RWPE1 (cell line): Measurements from ENCODE around the gene OSBPL10.
A peak's percentile ranks its signal among the peaks of the same experiment; 100 is the strongest.

Source experiments
- CTCF ChIA-PET: fragments of 350-600 bp; sonication (Branson Sonifier 250); formaldehyde crosslinking; extraction: SDS; loops from one replicate; lab custom pipeline; 2021; lab: Yijun Ruan, JAX
- POLR2A ChIA-PET: fragments of 400-600 bp; formaldehyde crosslinking; extraction: SDS; loops from one replicate; lab custom pipeline; 2020; ENCODE audit warnings: antibody characterized with exemption; ENCODE audit not compliant: low non-redundant PET; lab: Yijun Ruan, JAX
- DNase-seq: peaks from one replicate; pipeline ENCODE4 v3.0.0; 2012; ENCODE audit warnings: low spot score
- H3K27ac ChIP-seq: fragments of 450-650 bp; 2 replicates; pipeline ENCODE4 v1.5.1; 2017
- TF ChIP-seq, protein P1 (sequence below): fragments of 450-650 bp; conservative IDR thresholded peaks from 2 replicates; pipeline ENCODE4 v1.5.1; 2017; ENCODE audit warnings: low read depth, mild to moderate bottlenecking

The OSBPL10 gene

DNA sequence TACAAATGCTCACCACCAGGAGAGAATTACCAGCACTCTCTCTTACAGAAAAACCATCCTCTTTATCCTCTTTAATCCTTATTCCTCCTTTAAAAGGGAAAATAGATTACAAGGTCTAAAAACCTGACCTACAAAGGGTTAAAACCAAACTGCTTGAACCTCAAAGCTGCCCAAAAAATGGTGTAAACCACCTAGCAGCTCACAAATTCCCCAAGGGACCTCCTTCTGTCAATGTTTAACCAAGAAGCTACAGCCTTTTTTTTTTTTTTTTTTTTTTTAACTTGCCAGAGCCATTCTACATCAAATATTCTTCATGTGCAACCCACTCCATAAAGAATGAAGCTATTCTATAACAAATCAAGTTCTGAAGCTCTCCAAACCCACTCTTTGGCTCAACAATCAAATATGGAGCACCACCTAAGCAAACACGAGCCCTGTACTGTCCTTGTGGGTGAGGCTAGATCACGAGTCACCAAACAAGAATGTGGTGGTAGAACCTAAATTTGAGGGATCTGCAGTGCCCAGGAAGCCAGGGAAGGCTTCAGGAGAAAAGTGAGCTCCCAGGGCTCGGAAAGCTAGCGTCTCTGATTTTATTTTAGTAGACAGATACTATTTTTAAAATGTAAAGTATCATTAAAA is 20.1 kb downstream of the OSBPL10 start:
- TF ChIP-seq, protein P1, sequence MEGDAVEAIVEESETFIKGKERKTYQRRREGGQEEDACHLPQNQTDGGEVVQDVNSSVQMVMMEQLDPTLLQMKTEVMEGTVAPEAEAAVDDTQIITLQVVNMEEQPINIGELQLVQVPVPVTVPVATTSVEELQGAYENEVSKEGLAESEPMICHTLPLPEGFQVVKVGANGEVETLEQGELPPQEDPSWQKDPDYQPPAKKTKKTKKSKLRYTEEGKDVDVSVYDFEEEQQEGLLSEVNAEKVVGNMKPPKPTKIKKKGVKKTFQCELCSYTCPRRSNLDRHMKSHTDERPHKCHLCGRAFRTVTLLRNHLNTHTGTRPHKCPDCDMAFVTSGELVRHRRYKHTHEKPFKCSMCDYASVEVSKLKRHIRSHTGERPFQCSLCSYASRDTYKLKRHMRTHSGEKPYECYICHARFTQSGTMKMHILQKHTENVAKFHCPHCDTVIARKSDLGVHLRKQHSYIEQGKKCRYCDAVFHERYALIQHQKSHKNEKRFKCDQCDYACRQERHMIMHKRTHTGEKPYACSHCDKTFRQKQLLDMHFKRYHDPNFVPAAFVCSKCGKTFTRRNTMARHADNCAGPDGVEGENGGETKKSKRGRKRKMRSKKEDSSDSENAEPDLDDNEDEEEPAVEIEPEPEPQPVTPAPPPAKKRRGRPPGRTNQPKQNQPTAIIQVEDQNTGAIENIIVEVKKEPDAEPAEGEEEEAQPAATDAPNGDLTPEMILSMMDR: no peak
- CTCF ChIA-PET: no interaction called here
- POLR2A ChIA-PET: no interaction called here
- peak; percentile 42 for DNase-seq
- peak overlapping the region; percentile 52; the same call in 1 of the 2 replicates for H3K27ac ChIP-seq

DNA sequence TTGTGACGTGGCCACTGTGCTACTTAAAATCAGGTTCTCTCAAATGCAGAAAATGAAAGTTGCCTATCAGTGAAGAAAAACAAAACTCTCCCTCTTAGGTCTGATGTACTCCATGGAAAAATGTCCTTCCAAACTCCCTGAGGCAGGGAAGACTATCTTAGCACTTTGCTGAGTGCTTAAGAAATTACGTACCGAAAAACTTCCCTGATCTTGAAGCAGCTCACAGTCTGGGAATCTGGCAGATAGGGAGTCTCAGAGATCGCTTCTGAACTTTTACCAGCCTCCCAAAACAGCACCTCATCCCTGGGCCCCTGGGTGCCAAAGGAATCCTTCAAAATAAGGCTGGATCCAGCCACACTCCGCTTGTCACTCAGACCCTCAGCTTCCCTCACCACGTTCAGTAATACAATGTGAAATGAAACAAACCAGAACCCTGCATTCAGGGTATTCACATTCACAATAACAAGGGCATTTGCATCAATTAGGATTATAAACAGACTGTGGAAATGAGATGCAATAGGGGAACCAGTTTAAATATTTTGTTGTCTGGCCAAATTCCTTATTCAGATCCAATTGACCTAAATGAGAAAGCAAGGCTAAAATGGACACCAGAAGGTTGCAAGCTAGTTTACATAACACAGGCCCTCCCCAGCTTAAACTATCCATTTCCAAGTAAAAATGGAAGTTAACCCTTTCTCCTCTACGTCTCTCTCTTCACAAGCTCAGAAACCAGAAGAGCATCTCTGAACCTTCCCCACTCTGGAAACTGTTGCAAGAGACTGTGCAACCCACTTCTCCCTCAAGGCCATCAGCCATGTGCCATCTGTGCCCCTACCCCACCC is 20.9 kb downstream of the OSBPL10 start:
- ChIA-PET POLR2A (no interaction called here), CTCF (no interaction called here)
- no peak for DNase-seq
- peak overlapping the region; percentile 40; the same call in 1 of the 2 replicates for H3K27ac ChIP-seq
- TF ChIP-seq, protein P1: no peak

DNA sequence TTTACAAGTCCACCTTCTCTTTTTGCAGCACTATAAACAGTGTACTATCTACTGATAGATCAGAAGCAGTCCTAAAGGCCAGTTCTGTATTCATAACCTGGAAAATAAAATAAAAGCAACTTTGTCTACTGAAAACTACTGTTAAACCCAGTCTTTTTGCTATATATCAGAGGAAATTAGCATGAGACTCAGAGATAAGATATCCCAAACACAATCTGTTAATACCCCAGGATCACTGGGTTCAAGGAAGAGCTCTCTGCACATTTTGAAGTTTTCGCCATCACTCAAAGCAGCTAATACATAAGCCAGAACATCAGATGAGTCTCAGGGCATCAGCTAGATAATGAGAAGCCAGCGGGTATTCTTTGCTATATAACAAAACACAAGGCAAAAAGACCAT is 21.8 kb downstream of the OSBPL10 start:
- TF ChIP-seq, protein P1: no peak
- DNase-seq: no peak
- POLR2A ChIA-PET: no interaction called here
- no peak overlapping the region for H3K27ac ChIP-seq
- CTCF ChIA-PET: no interaction called here

DNA sequence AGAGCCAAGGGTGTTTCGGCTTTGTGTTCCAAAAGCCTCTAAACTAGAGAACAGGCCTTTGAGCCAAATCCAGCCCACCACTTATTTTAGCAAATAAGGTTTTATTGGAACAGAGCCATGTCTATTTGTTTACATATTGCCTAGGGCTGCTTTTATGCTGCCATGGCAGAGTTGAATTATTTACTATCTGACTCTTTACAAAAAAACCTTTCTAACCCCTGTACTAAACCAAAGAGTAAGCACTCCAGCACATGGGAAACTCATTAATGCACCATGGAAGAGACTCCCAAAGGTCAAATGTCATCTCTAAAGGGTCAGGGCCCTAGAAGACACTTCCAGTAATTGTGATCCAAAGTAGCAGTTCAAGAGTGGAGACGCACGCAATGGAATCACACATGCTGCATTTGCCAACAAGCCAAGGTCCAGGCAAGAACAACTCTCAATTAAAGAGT is 22.3 kb downstream of the OSBPL10 start:
- no peak overlapping the region for H3K27ac ChIP-seq
- TF ChIP-seq, protein P1: no peak
- DNase-seq: no peak
- ChIA-PET CTCF (no interaction called here), POLR2A (no interaction called here)

DNA sequence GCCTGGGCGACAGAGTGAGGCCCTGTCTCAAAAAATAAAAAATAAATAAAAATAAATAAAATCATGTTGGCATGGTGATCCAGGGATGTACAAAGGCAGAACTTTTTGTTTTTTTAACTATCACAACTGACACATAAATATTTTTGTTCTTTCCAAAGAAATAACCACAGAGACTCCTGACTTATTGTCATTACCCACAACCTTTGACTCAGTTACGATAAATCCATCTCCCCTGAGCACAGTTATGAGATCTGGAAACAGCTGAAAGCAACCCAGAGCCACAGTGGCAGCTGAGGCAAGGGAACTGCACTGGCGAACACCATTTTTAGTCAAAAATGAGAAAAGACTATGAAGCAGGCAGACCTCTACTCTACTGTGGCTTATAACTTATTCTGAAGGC is 24.0 kb downstream of the OSBPL10 start:
- DNase-seq: no peak
- CTCF ChIA-PET: no interaction called here
- TF ChIP-seq, protein P1: no peak
- no peak overlapping the region for H3K27ac ChIP-seq
- POLR2A ChIA-PET: no interaction called here

DNA sequence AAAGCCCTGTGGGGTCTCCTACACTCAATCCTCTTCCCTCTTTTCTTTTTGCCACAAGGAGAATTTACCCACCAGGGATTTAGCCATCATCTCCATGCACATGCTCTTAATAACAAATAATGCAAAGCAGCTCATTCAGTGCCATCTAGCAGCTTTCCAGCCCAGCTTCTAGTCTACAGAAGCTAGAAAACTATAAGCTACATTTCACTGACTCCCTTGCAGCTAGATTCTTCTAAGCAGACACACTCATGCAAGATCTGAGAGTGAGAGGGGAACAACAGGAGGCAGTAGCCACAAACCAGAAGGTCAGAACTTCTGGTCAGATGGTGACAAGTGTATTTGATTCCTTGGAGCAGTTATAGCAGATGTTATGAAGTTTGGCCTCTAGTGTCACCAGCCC is 25.5 kb downstream of the OSBPL10 start:
- POLR2A ChIA-PET: no interaction called here
- CTCF ChIA-PET: no interaction called here
- TF ChIP-seq, protein P1: no peak
- no peak for DNase-seq
- no peak overlapping the region for H3K27ac ChIP-seq
